ENCODE data around the gene FLRT1.

Gene FLRT1

DNA sequence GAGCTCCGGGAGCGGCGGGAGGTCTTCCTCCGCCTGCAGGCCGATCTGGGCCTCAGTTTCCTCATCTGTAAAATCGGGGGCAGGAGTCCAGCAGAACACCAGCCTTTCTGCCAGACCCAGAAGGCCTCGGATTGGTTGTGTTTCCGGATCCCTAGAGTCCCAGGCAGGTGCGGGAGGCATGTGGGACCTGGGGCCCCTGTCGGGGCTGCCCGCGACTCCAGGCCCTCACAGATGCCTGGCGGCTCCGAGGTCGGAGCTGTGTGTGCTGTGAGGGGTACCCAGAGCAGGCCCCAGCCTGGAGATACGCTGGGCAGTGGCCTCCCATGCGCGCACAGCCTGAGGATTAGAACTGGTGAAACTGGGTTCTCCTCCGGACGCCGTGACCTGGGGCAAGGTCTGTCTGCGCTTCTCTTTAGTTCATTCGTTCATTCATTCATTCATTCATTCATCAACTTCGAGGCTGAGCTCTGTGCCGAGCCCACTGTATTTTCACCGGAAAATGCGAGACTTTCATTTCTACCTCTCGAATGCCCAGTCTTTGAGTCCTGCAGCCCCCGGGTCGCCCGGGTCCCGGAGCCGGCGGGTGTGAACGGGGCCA, 24.6 kb downstream of the FLRT1 start:
- POLR2A ChIA-PET = no interaction called here
- TF ChIP-seq PKNOX1 (IDR thresholded peaks at IDR 0.05) (no peak), FOXM1 (IDR thresholded peaks at IDR 0.05; ENCODE audit: borderline replicate concordance) (no peak), NFRKB (IDR thresholded peaks at IDR 0.05) (no peak), L3MBTL2 (conservative IDR thresholded peaks at IDR 0.05) (no peak), SUZ12 (IDR thresholded peaks at IDR 0.05) (no peak), ZNF384 (IDR thresholded peaks at IDR 0.05) (no peak), TARDBP (IDR thresholded peaks at IDR 0.05) (no peak), LEF1 (IDR thresholded peaks at IDR 0.05; ENCODE audit: borderline replicate concordance) (no peak), BHLHE40 (IDR thresholded peaks at IDR 0.05; ENCODE audit: borderline replicate concordance) (no peak), CTBP1 (IDR thresholded peaks at IDR 0.05; ENCODE audit: borderline replicate concordance) (no peak), FOXA1 (IDR thresholded peaks at IDR 0.05) (no peak), ARNT (IDR thresholded peaks at IDR 0.05) (no peak), FOXK2 (IDR thresholded peaks at IDR 0.05) (no peak), ELF4 (IDR thresholded peaks at IDR 0.05) (no peak), SP1 (IDR thresholded peaks at IDR 0.05) (no peak), HDGF (IDR thresholded peaks at IDR 0.05; ENCODE audit: borderline replicate concordance) (no peak)
- peak; percentile 18 for DNase-seq (ENCODE audit: extremely low spot score)
- CTCF ChIA-PET = no interaction called here

GRCh38 chr11:64060861-64061444, 25.2 kb downstream of the FLRT1 start:
- DNase-seq (ENCODE audit: extremely low spot score) = peak; percentile 91
- ChIA-PET CTCF (no interaction called here), POLR2A (no interaction called here)
- no peak for TF ChIP-seq ARNT (IDR thresholded peaks at IDR 0.05)
- TF ChIP-seq L3MBTL2 (conservative IDR thresholded peaks at IDR 0.05) = 0 out of 2 replicates have a peak, but pooled peaks have one; percentile 32
- no peak for TF ChIP-seq FOXM1 (IDR thresholded peaks at IDR 0.05; ENCODE audit: borderline replicate concordance)
- no peak for TF ChIP-seq FOXA1 (IDR thresholded peaks at IDR 0.05)
- TF ChIP-seq FOXK2 (IDR thresholded peaks at IDR 0.05) = no peak
- TF ChIP-seq TARDBP (IDR thresholded peaks at IDR 0.05) = no peak
- TF ChIP-seq SUZ12 (IDR thresholded peaks at IDR 0.05) = no peak
- TF ChIP-seq NFRKB (IDR thresholded peaks at IDR 0.05) = no peak
- no peak for TF ChIP-seq ZNF384 (IDR thresholded peaks at IDR 0.05)
- TF ChIP-seq HDGF (IDR thresholded peaks at IDR 0.05; ENCODE audit: borderline replicate concordance) = no peak
- no peak for TF ChIP-seq BHLHE40 (IDR thresholded peaks at IDR 0.05; ENCODE audit: borderline replicate concordance)
- TF ChIP-seq PKNOX1 (IDR thresholded peaks at IDR 0.05) = peak; percentile 52; the same call in 1 of the 2 replicates

DNA sequence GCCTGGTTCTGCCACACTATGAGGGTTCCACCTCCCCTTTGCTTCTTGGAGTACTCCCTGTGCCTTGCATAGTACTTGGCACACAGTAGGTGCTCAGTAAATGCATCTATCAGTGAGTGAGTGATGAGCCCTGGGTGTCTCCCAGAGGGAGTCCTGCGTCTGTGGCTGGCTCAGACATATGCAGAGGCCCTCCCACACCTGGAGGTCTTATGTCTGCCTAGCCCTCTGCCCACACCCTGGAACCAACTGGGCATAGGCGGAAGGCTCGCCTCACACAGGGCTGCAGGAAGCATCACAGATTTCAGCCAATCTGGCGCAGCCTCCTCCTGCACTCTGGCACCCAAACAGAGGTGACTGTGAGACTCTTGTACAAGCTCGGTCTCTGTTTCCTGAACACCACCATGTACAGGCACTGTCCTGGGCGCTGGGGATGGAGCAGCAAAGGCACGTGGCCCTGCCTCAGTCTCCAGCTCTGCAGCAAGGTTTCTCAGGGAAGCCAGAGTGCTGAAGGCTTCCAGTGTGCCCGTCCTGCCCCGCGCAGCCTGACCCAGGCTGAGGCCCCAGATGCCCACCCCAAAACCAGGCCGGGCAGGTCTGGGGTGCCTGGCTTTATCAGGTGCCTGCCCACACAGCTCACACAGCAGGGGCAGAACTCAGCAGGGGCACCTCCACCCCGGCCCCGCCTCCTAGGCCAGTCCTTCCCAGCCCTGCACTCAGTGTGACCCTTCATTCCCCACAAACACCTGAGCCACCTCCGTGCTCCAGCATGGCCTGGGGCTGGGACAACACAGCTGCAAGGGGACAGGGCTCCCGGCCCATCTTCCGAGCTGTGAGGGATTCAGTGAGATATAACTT, 26.7 kb downstream of the FLRT1 start:
- POLR2A ChIA-PET = no interaction called here
- CTCF ChIA-PET = no interaction called here
- TF ChIP-seq SP1 (IDR thresholded peaks at IDR 0.05) (no peak), NFRKB (IDR thresholded peaks at IDR 0.05) (no peak), LEF1 (IDR thresholded peaks at IDR 0.05; ENCODE audit: borderline replicate concordance) (no peak), ZNF384 (IDR thresholded peaks at IDR 0.05) (no peak), TARDBP (IDR thresholded peaks at IDR 0.05) (no peak), ELF4 (IDR thresholded peaks at IDR 0.05) (no peak), BHLHE40 (IDR thresholded peaks at IDR 0.05; ENCODE audit: borderline replicate concordance) (no peak), FOXK2 (IDR thresholded peaks at IDR 0.05) (no peak), L3MBTL2 (conservative IDR thresholded peaks at IDR 0.05) (no peak), SUZ12 (IDR thresholded peaks at IDR 0.05) (no peak), PKNOX1 (IDR thresholded peaks at IDR 0.05) (no peak), HDGF (IDR thresholded peaks at IDR 0.05; ENCODE audit: borderline replicate concordance) (no peak), FOXA1 (IDR thresholded peaks at IDR 0.05) (no peak)
- no peak for DNase-seq (ENCODE audit: extremely low spot score)

DNA sequence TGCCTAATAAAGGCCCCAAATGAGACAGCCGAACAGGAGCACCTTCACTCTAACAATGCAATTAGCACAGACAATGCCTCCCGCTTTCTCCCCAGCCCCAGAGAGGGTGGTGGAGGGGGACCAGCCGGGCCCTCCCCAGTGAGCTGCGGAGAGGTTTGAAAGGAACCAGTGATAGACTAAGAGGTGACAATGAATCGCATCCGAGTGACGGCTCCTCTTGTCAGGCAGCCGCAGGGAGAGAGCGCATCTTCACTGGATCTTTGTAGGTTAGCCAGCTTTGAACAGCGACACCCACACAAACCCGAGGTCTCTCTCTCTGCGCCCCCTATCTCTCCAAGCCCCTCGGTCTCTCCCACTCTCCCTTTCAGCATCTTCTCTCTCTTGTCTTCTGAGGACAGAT, 28.0 kb downstream of the FLRT1 start:
- CTCF ChIA-PET = no interaction called here
- POLR2A ChIA-PET = interaction anchor here (0.6 kb wide), 1 partner anchor 1387 kb away, joined by 3 read pairs; no protein-coding TSS in a partner anchor
- DNase-seq (ENCODE audit: extremely low spot score) = no peak
- no peak for TF ChIP-seq TARDBP (IDR thresholded peaks at IDR 0.05)
- no peak for TF ChIP-seq NFRKB (IDR thresholded peaks at IDR 0.05)
- TF ChIP-seq SP1 (IDR thresholded peaks at IDR 0.05) = no peak
- TF ChIP-seq ELF4 (IDR thresholded peaks at IDR 0.05) = no peak
- no peak for TF ChIP-seq L3MBTL2 (conservative IDR thresholded peaks at IDR 0.05)
- TF ChIP-seq FOXK2 (IDR thresholded peaks at IDR 0.05) = no peak
- TF ChIP-seq ZNF384 (IDR thresholded peaks at IDR 0.05) = no peak
- no peak for TF ChIP-seq HDGF (IDR thresholded peaks at IDR 0.05; ENCODE audit: borderline replicate concordance)
- TF ChIP-seq ARNT (IDR thresholded peaks at IDR 0.05) = no peak
- no peak for TF ChIP-seq FOXA1 (IDR thresholded peaks at IDR 0.05)
- TF ChIP-seq BHLHE40 (IDR thresholded peaks at IDR 0.05; ENCODE audit: borderline replicate concordance) = no peak
- TF ChIP-seq SUZ12 (IDR thresholded peaks at IDR 0.05) = no peak
- TF ChIP-seq PKNOX1 (IDR thresholded peaks at IDR 0.05) = no peak
- no peak for TF ChIP-seq LEF1 (IDR thresholded peaks at IDR 0.05; ENCODE audit: borderline replicate concordance)
- TF ChIP-seq CTBP1 (IDR thresholded peaks at IDR 0.05; ENCODE audit: borderline replicate concordance) = no peak
- TF ChIP-seq FOXM1 (IDR thresholded peaks at IDR 0.05; ENCODE audit: borderline replicate concordance) = no peak
